IPS-15b (cell line): Measurements from ENCODE around the gene CALCA.
"Not testable (repeated sequence)": the region's sequence is repeated elsewhere in the genome, so short reads cannot be mapped to it uniquely, and the experiment has no call there.

Experiments
- H3K27me3 ChIP-seq: one replicate; pipeline ENCODE4 v1.6.1; 2013; ENCODE audit warnings: low read length; ENCODE audit not compliant: control insufficient read depth, insufficient read depth
- H3K36me3 ChIP-seq: one replicate; pipeline ENCODE4 v1.6.1; 2013; ENCODE audit warnings: low read length; ENCODE audit not compliant: control insufficient read depth, insufficient read depth
- H3K4me1 ChIP-seq: one replicate; pipeline ENCODE4 v1.6.1; 2013; ENCODE audit warnings: mild to moderate bottlenecking, low read length; ENCODE audit not compliant: control insufficient read depth, insufficient read depth
- H3K4me3 ChIP-seq: one replicate; pipeline ENCODE4 v1.5.1; 2013; ENCODE audit warnings: low read depth, low read length
- H3K9ac ChIP-seq: one replicate; pipeline ENCODE4 v1.6.1; 2013; ENCODE audit warnings: low read depth, mild to moderate bottlenecking, low read length
- H3K9me3 ChIP-seq: one replicate; pipeline ENCODE4 v1.6.1; 2013; ENCODE audit warnings: mild to moderate bottlenecking, low read length; ENCODE audit not compliant: control insufficient read depth, insufficient read depth

Gene CALCA

GRCh38 chr11:14971865-14972580 lies at the start of gene CALCA:
TSS of gene CALCA (minus strand) at chr11:14972351. CDS start at chr11:14971192, 1,159 bp downstream.
- no peaks in the 10 kb centered on the region for H3K9me3 ChIP-seq
- peak within 1 kb of the TSS; percentile 4 for H3K9ac ChIP-seq
- peak within 1 kb of the TSS; percentile 61 for H3K4me3 ChIP-seq
- H3K4me1 ChIP-seq, result peaks cover 8% of the 10 kb centered on the region
- no peaks in the 10 kb centered on the region for H3K36me3 ChIP-seq
- peaks cover 90% of the 10 kb centered on the region for H3K27me3 ChIP-seq

- Histone ChIP-seq H3K4me3 (no peak overlapping the region), H3K4me1 (no peaks in the 10 kb centered on the region), H3K36me3 (no peaks in the 10 kb centered on the region)
Observed at GRCh38 chr11:15016200-15016599, 44.0 kb upstream of the CALCA start.

GRCh38 chr11:15011776-15012345 lies 39.7 kb upstream of the CALCA start:
- Histone ChIP-seq H3K9ac (no peak overlapping the region), H3K36me3 (no peaks in the 10 kb centered on the region), H3K9me3 (no peaks in the 10 kb centered on the region), H3K4me1 (no peaks in the 10 kb centered on the region), H3K27me3 (no peaks in the 10 kb centered on the region), H3K4me3 (no peak overlapping the region)

More at GRCh38 chr11:15016200-15016599, 44.0 kb upstream of the CALCA start:
- H3K9me3 ChIP-seq, result no peaks in the 10 kb centered on the region
- H3K27me3 ChIP-seq, result no peaks in the 10 kb centered on the region
- no peak overlapping the region for H3K9ac ChIP-seq

GRCh38 chr11:15010865-15011264 lies 38.7 kb upstream of the CALCA start:
- Histone ChIP-seq H3K36me3 (no peaks in the 10 kb centered on the region), H3K4me1 (no peaks in the 10 kb centered on the region), H3K9me3 (no peaks in the 10 kb centered on the region), H3K4me3 (no peak overlapping the region), H3K9ac (no peak overlapping the region), H3K27me3 (no peaks in the 10 kb centered on the region)

- Histone ChIP-seq H3K36me3 (no peaks in the 10 kb centered on the region), H3K9ac (no peak overlapping the region), H3K27me3 (no peaks in the 10 kb centered on the region), H3K4me1 (no peaks in the 10 kb centered on the region), H3K9me3 (no peaks in the 10 kb centered on the region), H3K4me3 (no peak overlapping the region)
Observed at GRCh38 chr11:15006139-15006759, 34.1 kb upstream of the CALCA start.

- not testable (repeated sequence) for H3K36me3 ChIP-seq, H3K27me3 ChIP-seq, H3K9ac ChIP-seq, H3K4me1 ChIP-seq, H3K9me3 ChIP-seq, H3K4me3 ChIP-seq
Observed at GRCh38 chr11:14988133-14988532, 16.0 kb upstream of the CALCA start.

GRCh38 chr11:14981507-14981906 lies 9.4 kb upstream of the CALCA start:
- Histone ChIP-seq H3K4me1 (peaks cover 4% of the 10 kb centered on the region), H3K9ac (no peak overlapping the region), H3K9me3 (no peaks in the 10 kb centered on the region), H3K4me3 (no peak overlapping the region), H3K36me3 (no peaks in the 10 kb centered on the region), H3K27me3 (peaks cover 38% of the 10 kb centered on the region)

- H3K4me3 ChIP-seq, result no peak overlapping the region
- no peaks in the 10 kb centered on the region for H3K9me3 ChIP-seq
- H3K27me3 ChIP-seq, result peaks cover 44% of the 10 kb centered on the region
- no peak overlapping the region for H3K9ac ChIP-seq
- peaks cover 4% of the 10 kb centered on the region for H3K4me1 ChIP-seq
- no peaks in the 10 kb centered on the region for H3K36me3 ChIP-seq
Observed at GRCh38 chr11:14980854-14981253, 8.7 kb upstream of the CALCA start.

GRCh38 chr11:14977101-14977880 lies 5.1 kb upstream of the CALCA start:
- Histone ChIP-seq H3K27me3 (peaks cover 78% of the 10 kb centered on the region), H3K4me3 (no peak overlapping the region), H3K36me3 (no peaks in the 10 kb centered on the region), H3K9me3 (no peaks in the 10 kb centered on the region), H3K4me1 (peaks cover 12% of the 10 kb centered on the region), H3K9ac (no peak overlapping the region)

- Histone ChIP-seq H3K9ac (no peak overlapping the region), H3K4me1 (peaks cover 12% of the 10 kb centered on the region), H3K9me3 (no peaks in the 10 kb centered on the region), H3K4me3 (peak overlapping the region; percentile 50), H3K27me3 (peaks cover 92% of the 10 kb centered on the region), H3K36me3 (no peaks in the 10 kb centered on the region)
Observed at GRCh38 chr11:14975252-14975587, 3.1 kb upstream of the CALCA start.

GRCh38 chr11:14974515-14975251 lies 2.5 kb upstream of the CALCA start:
- peak overlapping the region; percentile 50 for H3K4me3 ChIP-seq

More at GRCh38 chr11:14974515-14975251, 2.5 kb upstream of the CALCA start:
- H3K36me3 ChIP-seq, result no peaks in the 10 kb centered on the region
- H3K27me3 ChIP-seq, result peaks cover 93% of the 10 kb centered on the region
- H3K9me3 ChIP-seq, result no peaks in the 10 kb centered on the region
- H3K4me1 ChIP-seq, result peaks cover 12% of the 10 kb centered on the region
- H3K9ac ChIP-seq, result no peak overlapping the region
